ENCODE data around the gene RBM10.

Gene RBM10

DNA sequence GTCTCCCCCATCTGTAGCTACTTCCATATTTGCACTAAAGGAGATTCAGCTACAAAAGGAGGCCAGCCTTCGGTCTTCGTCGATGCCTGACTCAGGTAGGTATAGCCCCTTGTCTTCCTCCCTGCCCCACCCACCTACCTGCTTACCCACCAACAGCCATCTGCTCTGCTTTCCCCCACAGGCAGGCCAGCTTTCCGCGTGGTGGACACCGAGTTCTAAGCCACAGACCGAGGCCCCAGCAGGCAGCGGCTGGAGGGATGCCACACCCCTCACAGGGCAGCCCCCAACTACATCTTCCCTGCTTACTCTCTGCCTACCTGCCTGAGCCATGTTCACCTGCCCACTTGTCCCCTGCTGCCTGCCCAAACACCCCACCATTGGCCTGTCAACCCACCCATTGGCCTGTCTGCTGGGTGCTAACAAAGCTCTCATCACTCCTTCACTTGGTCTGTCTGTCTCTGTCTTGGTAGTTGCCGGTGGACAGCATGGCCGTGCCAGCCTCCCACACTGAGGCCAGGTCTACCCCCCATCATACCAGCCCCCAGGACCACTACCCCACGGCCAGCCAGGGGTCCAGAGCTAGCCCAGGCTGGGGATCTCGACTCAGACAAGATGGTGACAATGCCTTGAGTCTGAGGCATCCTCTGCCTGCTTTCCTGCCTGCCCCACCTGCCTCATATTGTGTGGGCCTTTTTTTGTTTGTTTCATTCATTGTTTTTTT is 83.7 kb downstream of the RBM10 start:
- no peak for DNase-seq (ENCODE audit: low read depth)
- H3K4me3 ChIP-seq (ENCODE audit: low read length): no peak overlapping the region
- TF ChIP-seq, protein P1, sequence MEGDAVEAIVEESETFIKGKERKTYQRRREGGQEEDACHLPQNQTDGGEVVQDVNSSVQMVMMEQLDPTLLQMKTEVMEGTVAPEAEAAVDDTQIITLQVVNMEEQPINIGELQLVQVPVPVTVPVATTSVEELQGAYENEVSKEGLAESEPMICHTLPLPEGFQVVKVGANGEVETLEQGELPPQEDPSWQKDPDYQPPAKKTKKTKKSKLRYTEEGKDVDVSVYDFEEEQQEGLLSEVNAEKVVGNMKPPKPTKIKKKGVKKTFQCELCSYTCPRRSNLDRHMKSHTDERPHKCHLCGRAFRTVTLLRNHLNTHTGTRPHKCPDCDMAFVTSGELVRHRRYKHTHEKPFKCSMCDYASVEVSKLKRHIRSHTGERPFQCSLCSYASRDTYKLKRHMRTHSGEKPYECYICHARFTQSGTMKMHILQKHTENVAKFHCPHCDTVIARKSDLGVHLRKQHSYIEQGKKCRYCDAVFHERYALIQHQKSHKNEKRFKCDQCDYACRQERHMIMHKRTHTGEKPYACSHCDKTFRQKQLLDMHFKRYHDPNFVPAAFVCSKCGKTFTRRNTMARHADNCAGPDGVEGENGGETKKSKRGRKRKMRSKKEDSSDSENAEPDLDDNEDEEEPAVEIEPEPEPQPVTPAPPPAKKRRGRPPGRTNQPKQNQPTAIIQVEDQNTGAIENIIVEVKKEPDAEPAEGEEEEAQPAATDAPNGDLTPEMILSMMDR (conservative IDR thresholded peaks at IDR 0.05; ENCODE audit: low read depth, low read length): no peak

DNA sequence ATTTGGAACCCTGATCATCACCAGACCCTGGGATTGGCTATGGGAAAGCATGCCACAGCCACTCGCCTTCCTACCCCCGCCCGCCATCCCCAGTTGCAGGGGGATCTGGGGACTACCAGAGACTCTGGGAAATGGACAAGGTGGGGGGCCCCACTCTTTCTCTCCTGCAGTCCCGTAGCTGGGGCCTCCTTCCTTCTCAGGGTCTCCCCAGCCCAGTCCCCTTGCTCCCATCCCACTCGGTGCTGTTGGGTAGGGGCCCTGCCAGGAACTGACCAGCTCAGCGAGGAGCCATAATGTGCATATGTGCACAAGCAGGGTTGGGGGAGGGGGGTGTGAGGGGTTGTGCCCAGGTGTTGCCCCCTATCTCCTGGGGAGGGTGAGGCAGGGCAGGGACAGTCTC is 84.4 kb downstream of the RBM10 start:
- H3K4me3 ChIP-seq (ENCODE audit: low read length): no peak overlapping the region
- no peak for DNase-seq (ENCODE audit: low read depth)
- TF ChIP-seq, protein P1 (conservative IDR thresholded peaks at IDR 0.05; ENCODE audit: low read depth, low read length): no peak

DNA sequence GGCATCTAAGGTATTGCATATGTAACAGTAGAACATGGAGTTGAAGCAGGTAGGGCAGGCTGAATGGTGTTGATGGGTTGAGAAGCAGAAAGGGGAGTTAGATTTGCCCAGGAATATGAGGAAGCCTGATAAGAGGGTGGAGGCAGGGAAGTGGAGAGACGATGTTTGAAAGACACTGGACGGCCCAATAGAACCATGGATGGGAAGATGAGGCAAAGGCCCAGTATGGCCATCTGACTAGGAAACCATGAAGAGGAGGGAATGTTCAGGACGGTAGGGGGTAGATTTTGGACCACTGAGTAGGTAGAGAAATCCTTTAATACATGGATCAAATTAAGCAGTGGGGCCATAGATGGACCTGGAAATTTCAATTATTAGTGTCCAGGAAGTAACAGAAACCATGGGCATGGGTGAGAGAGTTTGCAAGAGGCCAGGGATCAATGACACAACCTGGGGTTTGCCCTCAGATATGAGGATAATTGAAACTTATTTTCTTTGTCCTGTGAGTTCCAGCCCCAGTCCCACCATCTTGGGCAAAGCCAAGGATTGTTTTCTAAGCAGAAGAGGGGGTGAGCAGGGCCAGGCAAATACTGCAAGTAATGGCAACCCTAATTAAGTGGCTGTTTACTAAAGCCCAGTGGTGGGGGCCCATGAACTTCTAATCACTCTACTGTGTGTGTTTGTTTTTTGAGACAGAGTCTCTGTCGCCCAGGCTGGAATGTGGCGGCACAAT is 85.3 kb downstream of the RBM10 start:
- H3K4me3 ChIP-seq (ENCODE audit: low read length): no peak overlapping the region
- TF ChIP-seq, protein P1 (conservative IDR thresholded peaks at IDR 0.05; ENCODE audit: low read depth, low read length): no peak
- no peak for DNase-seq (ENCODE audit: low read depth)

DNA sequence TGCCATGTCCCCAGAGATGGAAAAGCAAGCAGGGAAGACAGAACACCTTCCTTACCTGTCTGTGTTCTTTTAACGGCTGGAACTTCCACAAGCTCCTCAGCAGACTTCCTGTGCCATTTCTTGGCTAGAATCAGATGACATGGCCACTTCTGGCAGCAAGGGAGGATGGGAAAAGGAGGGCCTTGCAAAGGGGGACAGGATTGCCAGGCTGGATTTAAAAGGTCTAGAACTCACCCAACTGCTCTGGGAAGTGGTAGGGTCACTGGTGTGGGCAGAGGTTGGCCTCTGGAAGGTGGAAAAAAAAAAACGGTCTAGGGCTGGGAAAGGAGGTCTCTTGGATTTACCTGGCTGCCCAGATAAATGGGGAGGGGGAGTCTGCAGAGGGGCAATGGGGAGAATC is 86.1 kb downstream of the RBM10 start:
- no peak overlapping the region for H3K4me3 ChIP-seq (ENCODE audit: low read length)
- no peak for DNase-seq (ENCODE audit: low read depth)
- TF ChIP-seq, protein P1 (conservative IDR thresholded peaks at IDR 0.05; ENCODE audit: low read depth, low read length): no peak

DNA sequence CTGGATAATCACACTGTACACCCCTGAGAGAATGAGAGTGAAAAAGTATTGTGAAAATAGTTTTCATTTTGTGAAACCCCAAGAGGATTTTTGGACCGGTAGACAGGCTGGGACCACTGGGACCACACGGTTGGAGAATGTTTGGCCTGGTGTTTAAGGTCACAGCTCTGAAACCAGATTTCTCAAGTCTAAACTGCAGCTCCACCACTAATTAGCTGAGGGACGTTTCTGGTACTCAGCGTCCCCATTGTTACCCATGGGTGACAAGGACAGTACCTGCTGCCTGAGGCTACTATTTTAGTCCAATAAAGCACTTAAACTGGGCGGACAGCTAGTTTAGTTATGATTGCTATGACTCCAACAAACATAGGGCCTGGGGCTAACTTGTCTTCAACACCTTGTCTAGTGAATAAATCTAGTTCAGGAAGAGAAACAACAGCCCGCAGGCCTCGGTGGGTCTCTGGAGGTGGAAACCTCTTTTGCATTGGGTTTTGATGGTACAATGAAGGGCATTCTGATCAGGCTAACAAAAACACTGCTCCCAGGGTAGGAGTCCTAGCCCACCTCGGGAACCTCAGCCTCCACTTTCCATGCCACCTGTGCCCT is 87.3 kb downstream of the RBM10 start:
- peak overlapping the region; percentile 72 for H3K4me3 ChIP-seq (ENCODE audit: low read length)
- TF ChIP-seq, protein P1 (conservative IDR thresholded peaks at IDR 0.05; ENCODE audit: low read depth, low read length): no peak
- DNase-seq (ENCODE audit: low read depth): no peak

DNA sequence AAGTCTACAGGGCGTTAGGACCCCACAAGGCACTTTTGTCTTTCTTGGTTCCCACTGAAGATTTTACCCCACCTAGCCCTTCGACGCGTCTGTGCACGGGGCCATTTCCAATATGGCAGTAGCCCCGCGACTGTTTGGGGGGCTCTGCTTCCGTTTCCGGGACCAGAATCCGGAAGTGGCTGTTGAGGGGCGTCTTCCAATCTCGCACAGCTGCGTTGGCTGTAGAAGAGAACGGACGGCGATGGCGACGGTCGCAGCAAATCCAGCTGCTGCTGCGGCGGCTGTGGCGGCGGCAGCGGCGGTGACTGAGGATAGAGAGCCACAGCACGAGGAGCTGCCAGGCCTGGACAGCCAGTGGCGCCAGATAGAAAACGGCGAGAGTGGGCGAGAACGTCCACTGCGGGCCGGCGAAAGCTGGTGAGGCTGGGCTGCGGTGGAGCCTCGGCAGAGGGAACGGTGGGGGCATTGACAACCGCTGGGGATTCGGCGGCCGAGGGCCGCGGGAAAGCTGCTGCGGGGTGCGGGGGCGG is 87.8 kb downstream of the RBM10 start, which contains the start of gene USP11:
Gene USP11, plus strand, starts transcription at position 207 of the 530 bp plus-strand sequence. Its CDS starts 35 bp downstream, at position 242.
- TF ChIP-seq, protein P1 (conservative IDR thresholded peaks at IDR 0.05; ENCODE audit: low read depth, low read length): no peak
- DNase-seq (ENCODE audit: low read depth): no peak
- H3K4me3 ChIP-seq (ENCODE audit: low read length): peak within 1 kb of the TSS; percentile 72
